HT-29 (cell line): Measurements from ENCODE around the gene TERC. TPM values are rescaled to one million over a fixed set of nuclear protein-coding genes. Genes with fewer than 3 reads are reported as not detected.

ENCODE experiments used
- DNase-seq: peaks from one replicate; pipeline ENCODE4 v3.0.0-alpha.2; 2015; ENCODE audit warnings: low spot score
- total RNA-seq: library from RNA; depleted of rRNA; stranded (reverse); fragments of >200 nt; shearing (Covaris generic); gene quantifications from 2 replicates; pipeline ENCODE4 v1.2.3, GENCODE V29; 2014; rRNA removed

TERC gene
- 748 and 829 TPM in 2 replicates for total RNA-seq

GRCh38 chr3:169764882-169765612 is at the start of gene TERC:
Gene TERC (minus strand): TSS chr3:169765060.
- DNase-seq, result peak; percentile 98

DNA sequence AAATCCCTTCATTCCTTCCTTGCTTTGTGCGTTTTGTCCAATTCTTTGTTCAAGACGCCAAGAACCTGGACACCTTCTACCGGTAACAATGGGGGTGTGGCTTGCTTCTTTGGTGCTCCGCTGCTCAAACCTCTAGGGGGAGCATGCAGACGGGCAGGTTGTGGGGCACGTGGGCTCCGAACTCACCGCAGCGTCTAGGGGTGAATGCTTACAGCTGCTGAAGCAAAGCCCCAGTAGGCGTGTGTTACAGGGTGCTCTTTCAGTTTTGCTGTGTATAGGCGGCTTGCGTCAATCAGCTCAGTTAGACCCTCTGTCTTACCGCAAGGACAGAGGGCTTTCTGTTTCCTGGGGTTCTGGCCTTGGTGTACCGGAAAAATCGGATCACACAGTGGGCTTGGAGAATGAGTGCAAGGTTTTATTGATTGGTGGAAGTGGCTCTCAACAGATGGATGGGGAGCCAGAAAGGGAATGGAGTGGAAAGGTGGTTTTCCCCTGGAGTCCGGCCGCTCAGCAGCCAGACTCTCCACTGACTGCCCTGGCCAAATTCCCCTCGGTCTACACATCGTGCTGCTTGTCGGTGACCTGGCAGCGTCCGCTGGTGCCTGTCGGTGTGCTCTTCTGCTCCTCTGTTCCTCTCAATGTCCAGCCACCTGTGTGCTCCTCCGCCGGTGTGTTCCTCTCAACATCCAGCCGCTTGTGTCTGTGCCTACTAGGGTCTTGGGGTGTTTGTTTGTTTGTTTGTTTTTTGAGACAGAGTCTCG is 49.1 kb upstream of the TERC start:
- peak; percentile 80 for DNase-seq

DNA sequence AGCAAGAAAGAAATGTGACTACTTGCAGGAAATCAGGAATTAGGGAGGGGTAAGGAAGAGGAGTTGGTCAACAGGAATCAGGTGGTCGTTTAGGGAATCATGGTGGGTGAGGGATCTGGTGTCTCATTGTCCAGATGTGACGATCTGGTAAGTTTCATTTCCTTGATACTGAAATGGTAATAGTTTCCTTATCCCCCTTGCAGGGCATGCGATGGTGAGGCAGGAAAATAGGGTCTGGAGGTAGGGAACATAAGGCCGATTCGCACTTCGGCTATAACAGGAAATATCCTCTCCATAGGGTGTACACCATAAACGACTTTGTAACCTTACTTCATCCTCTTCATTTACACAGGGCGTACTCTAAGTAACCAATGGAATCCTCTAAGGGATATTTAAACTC is 48.4 kb upstream of the TERC start:
- DNase-seq, result no peak

- DNase-seq, result peak; percentile 90
Measured at GRCh38 chr3:169812332-169813235, 47.7 kb upstream of the TERC start, which contains the start of the genes LRRC34 and LRRIQ4. Gene LRRC34 (minus strand): TSS chr3:169812904. CDS start chr3:169812548, 356 bp downstream. Gene LRRIQ4 (plus strand): TSS chr3:169812870. CDS start chr3:169821922, 9,052 bp downstream.

DNA sequence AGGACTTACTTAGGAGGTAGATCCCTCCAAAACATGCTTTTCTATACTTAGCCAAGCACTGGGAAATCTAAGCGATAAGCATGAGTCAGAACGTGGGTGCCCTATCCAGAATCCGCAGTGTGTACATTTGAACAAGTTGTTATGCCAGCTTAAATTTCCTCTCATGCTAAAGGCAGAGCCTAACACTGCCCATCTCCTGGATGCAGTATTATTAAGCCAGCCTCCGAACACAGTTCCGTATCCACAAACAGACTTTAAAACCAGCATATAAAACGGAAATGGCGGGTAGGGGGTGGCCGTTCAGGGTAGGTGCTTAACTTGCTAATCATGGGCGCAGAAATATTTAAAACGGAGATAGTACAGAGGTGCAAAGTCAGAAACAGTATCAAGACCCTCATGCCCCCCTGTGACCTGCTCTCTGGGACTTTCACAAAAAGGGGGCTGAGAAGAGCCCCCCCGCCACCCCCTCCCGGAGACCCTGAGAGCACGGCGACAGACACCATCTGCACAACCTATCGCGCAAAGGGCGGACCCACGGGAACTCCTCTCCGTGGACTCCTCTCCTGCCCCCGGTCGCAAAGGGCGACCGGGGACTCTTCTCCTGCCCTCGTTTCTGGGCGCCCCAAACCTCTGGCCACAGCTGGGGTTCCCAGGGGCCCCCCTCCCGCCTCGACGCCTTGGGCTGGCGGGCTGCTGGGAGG is 46.9 kb upstream of the TERC start:
- DNase-seq, result peak; percentile 43

DNA sequence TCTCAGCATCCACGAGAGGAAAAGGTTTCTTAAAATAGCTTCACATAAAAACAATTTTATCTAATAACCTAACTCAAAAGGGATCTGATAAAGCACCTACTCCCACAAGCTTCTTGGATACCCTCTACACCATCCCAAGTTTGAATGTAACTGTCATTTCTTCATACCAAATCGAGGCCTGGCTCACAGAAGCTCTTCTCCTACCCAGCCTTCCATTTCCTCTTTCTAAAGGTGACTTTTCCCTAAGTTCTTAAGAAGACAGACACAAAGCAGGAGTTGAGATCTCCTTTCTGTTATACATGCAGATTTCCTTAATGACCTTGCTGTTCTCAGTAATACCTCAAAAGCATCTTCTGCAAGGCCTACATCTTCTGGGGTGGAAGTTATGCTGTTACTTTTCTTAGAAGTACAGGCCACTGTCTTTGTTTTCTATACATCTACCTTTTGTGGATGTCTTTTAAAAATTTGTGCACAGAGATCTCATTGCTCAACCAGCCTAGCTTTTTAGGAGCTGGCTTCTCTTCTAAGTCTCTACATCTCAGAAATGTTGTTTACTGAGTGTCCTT is 44.5 kb upstream of the TERC start:
- DNase-seq, result no peak

- no peak for DNase-seq
Measured at GRCh38 chr3:169804681-169805080, 39.8 kb upstream of the TERC start.

DNA sequence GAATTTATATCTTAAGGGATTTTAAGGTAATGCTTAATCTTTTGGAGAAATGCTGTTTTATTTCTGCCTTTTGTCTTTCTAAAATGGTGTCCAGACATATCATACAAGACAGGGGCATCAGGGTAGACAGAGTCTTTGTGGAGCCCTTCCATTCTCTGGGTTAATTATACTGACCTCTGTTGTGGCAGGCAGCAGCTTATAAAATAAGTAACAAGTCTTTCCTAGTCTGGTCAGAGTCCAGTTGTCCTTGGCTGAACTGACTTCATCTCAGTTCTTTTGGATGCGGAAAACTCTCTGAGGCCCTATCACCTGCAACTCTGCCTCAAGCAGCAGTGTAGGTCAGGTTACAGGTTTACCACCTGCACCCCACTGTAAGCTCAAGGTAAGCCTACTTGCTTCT is 27.5 kb upstream of the TERC start:
- DNase-seq, result no peak

- DNase-seq, result no peak
Measured at GRCh38 chr3:169790687-169791429, 26.0 kb upstream of the TERC start.

- no peak for DNase-seq
Measured at GRCh38 chr3:169790219-169790618, 25.4 kb upstream of the TERC start.

DNA sequence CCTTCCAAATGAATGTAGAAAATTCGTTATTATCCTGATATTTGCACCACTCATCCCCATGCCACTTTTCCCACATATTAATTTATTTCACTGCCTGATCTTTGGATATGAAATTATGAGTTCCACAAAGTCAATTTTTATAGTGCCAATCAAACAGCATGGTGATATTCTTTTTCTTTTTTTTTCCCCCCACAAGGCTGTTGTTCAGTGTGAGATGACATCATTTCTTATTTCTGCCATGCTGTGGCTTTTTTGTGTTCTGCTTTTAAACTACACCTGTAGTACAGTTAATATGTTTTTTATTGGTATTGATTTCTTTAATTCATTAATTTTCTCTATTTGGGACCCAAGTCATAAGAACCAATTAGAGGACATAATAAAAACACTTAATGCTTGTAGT is 22.9 kb upstream of the TERC start:
- DNase-seq, result no peak

GRCh38 chr3:169787120-169787519 is 22.3 kb upstream of the TERC start:
- no peak for DNase-seq

DNA sequence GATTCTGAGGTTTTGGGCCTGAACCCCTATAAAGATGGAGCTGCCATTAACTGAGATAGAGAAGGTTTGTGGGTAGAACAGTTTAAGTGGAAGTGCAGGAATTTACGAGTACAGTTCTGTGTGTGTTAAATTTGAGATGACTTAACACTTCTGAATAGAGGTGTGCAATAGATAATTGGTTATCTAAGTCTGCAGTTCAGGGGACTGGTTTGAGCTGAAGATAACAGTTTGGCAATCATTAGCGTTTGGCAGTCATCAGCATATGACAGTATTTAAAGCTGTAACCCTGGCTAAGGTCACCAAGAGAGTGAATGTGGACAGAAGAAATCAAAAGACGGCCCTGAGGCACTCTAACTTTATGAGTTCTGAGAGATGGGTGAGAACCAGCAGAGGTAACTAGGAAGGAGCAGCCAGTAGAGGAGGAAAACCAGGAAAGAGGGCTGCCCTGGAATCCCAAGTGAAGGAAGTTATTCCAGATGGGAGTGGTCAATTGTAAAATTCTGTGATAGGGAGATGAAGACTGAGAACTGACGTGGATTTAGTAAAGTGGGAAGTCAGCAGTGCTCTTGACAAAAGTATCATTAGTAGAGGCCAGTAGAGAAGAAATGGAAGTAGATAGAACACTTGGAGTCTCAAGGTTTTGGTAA is 16.5 kb upstream of the TERC start:
- DNase-seq, result no peak

- no peak for DNase-seq
Measured at GRCh38 chr3:169780742-169781141, 15.9 kb upstream of the TERC start.

DNA sequence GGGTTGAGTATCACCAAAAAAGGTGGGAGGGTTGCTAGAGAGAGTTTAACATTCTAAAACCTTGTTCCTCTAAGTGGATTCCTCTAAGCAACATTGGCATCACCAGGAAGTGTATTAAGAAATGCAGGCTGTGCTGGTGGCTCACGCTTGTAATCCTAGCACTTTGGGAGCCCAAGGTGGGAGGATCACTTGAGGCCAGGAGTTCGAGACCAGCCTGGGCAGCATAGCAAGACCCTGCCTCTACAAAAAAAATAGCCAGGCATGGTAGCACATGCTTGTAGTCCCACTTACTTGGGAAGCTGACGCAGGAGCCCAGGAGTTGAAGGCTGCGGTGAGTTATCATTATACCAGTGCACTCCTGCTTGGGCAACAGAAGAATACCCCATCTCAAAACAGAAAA is 13.0 kb upstream of the TERC start:
- no peak for DNase-seq

GRCh38 chr3:169774186-169774585 is 9.3 kb upstream of the TERC start:
- no peak for DNase-seq

DNA sequence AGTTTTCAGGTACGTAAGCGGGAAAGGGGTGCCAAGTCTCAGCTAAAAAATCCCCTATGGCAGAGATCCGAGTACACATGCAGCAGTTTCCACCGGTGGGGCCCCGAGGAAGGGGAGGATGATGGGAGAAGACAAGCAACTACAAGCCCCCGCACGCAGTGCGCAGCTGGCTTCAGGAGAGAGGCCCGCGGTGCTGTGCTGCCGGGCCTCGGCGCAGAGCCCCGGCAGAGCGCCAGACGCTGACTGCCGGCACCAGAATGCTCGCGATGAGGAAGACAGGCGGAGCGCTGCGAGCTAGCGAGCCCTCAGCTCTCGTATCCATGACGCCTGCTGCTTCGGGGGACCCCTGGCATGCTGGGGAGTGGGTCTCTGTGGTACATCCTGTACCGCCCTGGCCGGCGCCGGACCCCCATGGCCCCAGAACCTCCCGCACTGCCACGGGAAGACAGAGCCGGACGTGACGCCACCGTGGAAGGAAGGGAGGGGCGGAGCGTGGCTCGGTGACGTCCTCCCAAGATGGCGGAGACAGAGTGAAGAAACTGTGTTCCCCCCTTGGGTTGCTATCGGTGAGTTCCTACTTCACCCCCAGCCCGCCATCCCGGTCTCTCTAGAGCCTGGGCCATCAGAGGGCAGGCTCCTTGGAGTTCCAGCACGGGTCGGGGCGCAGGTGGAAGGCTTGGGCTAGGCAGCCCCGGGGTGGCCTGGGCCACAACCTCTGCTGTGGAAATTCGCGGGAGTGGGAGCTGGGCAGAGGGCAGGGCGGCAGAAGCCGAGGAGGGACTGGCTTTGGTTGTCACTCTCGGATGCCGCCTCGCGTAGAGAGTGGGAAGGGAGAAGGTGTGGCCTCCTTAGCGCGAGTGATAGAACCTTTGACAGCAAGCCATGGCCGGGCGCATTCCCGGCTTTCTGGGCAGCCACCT is 8.3 kb upstream of the TERC start, which contains the start of gene MYNN:
Gene MYNN, plus strand, starts transcription at position 500 of the 920 bp plus-strand sequence. CDS start 900 bp downstream, outside the sequence.
- peak; percentile 94 for DNase-seq

DNA sequence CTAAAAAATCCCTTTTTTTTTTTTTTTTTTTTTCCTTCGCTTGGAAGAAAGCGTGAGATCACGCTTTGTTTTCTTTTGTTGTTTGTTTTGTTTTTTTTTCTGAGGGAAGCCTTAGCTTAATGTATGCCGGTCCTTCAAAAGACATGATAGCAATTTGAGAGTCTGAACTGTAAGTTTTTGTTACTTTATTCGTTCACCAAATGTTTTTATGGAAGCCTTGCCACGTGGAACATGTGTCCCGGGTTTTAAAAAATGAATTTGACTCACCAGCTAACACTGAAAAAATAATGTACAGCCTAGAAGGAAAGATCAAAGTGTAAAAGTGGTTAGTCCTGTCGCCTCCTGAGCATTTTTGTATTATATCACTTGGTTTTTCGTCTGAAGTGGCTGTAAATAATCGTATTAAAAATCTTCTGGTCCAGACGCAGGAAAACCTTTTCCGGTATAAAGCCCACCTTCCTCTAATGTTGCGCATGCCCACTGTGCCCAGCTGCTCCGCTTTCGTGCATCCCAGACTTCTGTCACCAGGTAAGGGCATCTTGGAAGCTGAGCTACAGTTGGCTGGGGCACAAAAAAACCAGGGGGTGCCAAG is 7.5 kb upstream of the TERC start:
- peak; percentile 92 for DNase-seq
